ENCODE measurements around the gene MAB21L4.

MAB21L4 gene

DNA sequence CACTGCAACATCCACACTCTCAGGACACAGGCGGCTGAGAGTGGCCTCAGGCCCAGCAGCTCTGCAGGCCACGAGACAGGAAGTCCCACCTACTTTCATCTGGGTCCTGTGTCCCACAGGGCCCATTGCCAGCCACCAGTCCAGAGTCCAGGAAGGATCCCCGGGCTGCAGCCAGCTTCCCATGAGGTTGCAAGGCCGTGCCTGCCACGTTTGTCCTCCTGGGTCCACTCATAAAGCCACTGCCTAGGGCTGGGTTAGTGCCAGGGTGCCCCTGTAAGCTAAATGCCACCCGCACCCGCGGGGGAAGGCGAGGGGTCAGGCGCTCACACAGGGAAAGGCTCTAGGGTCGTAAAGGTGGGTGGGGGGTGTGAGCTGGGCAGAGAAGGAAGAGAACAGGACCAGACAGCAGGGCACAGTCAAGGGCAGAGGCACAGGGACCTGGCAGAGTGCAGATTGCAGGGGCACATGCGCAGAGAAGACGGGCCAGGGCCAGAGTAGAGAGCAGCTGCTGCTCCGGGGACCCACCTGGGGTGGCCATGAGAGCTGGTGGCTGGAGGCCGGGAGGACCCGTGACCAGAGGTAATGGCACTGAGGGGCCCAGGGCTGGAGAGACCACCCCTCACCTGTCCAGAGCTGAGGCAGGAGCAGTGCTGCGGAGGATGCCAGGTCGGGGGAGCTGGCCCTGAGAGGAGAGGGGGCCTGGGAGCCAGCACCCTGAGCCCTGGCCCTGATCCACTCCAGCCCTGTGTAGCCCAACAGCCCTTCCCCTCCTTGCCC is 19.3 kb downstream of the MAB21L4 start:
- DNase-seq, result no peak

DNA sequence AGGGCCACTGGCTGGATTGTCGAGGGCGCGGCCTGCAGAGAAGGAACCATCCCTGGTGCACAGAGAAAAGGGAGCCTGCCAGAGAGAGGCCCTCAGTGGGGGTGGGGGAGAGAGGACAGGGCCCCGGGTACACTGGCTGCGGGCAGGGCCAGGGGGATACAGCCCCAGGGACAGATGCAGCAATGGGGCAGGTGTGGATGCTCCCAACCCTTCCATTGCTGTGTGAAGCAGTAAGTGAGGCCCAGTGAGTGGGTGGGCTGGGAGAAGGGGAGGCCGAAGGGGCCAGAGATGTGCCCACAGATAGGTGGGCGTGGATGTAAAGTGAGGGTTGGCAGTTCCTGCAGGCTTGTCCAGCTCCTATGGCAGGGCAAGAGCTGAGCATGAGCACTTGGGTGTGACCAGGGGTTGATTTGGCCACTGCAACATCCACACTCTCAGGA is 19.9 kb downstream of the MAB21L4 start:
- DNase-seq, result no peak

DNA sequence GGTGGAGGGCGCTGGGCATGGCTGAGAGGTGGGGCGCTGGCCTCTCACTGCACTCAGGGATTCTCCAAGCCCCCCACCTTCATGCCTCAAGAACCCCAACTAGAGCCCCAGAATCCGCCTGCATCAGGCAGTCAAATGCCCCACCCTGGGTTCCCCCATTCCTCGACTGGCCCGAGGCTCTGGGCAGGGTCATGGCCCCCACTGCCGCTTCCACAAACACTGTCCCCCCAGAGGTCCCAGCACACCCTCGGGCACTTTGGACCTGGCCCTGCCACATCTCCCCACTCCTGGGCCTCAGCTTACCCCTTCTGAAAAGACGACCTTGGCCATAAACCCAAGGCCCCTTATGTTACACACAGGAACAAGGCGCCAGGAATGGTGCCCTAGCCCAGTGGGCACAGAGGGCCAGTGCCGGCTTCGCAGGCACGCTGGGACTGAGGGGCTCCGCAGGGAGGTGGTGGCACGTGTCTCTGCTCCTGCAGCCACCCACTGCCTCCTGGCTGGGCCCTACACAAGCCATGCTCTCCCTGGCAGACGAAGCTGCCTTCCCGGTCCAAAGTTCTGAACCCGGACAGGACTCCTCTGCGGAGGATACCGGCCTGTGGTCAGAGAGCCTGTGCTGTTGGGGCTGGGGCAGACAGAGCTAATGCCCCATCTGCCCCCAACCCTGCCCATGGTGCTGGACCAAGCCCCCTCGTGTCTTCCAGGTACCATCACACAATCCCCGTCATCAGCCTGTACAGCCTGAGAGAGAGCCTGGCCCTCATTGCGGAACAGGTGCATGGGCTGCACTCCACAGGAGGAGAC is 20.5 kb downstream of the MAB21L4 start:
- DNase-seq, result no peak

DNA sequence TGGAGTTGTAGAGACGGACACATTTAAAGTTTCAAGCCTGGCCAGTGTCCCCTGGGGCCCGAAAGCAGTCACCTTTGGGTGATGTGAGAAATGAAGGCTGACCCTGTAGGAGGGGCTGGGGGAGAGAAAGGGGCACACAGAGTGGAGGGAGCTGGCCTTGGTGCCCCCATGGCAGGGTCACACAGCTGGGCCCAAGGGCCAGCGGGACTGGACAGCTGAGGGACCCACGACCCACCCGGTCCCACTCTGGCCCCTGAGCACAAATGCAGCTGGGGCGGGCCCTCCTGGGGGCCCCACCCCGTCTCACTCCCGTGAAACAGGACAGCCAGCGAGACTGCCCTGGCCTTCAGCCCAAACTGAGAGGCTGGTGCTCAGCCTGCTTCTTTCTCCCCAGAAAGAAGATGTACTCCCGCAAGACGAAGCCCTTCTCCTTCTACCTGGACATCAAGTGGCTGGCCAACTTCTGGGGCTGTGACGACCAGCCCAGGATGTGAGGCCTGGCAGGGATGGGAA is 21.2 kb downstream of the MAB21L4 start:
- no peak for DNase-seq

DNA sequence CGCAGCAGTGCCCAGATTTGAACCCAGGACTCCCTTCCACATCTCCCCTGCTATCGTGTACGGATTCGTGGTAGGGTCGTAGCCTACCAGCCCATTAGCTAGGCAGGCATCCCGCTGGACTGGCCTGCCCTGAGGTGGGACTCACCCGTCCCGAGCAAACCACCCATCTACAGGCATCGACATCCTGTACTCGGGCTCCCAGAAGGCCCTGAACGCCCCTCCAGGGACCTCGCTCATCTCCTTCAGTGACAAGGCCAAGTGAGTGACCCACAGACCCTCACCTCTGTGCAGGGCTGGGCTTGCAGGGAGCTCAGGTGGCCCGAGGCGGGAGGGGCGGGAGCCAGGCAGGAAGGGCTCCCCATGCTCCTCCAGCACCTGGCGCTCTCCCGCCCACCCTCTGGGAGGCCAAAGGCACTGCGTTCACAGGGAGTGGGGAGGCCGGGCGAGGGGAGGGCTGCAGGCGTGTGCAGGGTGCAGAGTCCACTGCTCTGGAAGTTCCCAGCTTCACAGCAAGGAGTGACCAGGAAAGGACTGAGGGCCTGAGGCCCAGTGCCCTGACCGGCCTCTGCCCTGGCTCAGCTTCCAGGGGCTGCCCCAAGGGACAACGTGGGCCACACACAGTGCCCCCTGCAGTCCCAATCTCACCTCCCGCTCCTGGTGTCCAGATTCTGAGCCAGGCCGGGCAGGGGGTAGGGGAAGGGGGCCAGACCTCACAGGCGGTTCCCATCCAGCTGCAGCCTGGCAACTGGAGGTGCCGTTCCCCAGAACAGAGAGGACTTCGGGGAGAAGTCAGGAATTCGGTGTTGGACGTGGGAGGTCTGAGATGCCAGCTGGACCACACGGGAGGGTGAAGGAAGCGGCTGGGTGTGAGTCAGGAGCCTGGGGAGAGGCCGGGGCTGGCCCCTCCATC is 21.9 kb downstream of the MAB21L4 start:
- DNase-seq, result no peak

DNA sequence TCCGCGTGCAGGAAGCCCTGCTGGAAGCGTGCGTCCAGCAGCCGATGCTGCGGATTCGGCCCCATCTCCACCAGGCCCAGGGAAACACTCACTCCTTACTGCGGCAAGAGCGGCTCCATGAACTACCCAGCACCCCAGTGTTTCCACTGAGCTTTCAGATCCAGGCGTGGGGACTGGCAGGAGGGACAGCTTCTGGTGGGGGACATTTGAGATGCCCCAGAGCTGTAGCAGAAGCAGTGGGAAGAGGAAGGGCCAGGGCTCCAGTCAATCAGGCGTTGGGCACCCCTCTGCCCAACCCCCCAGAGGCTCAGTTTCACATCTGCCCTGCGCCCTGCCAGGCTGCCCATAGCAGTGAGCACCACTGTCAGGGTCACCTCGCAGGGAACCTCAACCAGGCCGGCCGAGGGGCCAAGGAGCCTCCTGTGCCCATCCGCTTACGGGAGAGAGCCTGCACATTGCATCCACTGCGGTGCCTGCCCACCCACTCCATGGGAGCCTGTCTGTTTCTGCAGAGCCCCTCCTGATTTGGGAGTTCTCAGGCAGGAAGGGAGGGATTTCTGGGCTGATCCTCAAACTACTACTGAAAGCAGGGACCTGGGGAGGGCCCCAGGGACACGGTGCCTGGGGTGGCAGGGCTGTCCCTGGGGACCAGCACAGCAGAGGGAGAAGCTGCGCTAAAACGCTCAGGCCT is 22.7 kb downstream of the MAB21L4 start:
- no peak for DNase-seq

DNA sequence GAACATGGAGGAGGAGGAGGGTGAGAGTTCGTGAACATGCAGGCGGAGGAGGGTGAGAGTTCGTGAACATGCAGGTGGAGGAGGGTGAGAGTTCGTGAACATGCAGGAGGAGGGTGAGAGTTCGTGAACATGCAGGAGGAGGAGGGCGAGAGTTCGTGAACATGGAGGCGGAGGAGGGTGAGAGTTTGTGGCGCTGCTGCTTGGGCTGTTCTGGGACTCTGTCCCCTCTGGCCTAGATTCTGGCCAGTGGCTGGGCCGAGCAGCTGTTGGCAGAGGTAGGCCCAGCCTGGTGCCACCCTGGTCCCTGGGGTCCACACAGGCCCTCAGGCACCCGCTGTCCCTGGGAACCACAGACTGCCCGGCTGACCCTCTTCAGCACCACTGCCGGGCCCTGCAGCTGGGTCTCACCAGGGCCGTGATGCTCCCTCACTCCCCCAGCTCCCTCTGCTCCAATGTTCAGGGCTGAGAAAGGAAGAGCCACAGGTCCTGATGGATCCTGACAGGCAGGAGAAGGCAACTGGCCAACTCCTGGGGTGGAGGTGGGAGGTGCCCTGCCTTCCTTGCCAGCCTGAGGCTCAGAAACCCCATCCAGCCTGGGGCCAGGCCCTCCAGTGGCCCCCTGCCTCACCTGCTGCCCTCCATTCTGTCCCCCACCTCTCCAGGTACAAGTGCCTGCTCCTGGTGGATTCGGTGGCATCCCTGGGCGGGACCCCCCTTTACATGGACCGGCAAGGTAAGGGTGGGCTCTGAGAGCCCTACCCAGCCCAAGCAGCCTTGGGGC is 23.4 kb downstream of the MAB21L4 start:
- no peak for DNase-seq

DNA sequence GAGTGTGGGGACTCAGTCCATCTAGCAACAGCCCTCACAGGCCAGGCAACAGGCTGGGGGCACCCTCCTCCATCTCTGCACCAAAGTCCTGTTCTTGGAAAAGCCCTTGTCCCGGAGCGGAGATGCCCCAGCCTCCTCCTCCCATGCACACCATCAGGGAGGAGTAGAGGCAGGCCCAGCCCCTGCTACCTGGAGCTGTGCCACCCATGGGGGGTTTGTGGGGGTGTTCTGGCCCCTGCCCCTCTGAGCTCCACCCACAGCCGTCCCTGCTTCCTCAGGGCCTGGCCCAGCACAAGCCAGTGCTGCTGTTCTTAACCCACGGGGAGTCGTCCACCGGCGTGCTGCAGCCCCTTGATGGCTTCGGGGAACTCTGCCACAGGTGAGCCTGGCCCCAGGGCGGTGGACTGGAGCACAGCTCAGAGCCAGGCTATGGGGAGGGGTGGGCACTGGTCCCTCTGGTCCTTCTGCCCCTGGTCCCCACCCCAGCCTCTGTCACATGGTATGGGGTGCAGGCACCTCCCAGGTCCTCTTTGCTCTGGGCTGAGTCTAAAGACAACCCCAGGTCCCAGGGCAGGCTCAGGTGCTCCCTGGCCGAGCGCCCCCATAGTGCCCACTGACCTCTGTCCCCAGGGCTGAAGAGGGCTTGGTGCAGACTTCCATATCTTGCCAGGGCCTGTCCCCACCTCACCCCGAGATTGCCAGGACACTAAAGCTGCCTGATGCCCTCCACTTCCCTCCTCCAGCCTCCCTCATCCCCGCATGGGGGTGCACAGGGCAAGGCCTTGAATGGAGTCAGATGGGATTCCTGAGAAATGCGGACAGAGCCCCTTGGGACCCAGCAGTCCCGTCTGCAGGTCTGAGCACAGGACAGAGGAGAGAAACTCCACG is 24.6 kb downstream of the MAB21L4 start:
- DNase-seq, result no peak

DNA sequence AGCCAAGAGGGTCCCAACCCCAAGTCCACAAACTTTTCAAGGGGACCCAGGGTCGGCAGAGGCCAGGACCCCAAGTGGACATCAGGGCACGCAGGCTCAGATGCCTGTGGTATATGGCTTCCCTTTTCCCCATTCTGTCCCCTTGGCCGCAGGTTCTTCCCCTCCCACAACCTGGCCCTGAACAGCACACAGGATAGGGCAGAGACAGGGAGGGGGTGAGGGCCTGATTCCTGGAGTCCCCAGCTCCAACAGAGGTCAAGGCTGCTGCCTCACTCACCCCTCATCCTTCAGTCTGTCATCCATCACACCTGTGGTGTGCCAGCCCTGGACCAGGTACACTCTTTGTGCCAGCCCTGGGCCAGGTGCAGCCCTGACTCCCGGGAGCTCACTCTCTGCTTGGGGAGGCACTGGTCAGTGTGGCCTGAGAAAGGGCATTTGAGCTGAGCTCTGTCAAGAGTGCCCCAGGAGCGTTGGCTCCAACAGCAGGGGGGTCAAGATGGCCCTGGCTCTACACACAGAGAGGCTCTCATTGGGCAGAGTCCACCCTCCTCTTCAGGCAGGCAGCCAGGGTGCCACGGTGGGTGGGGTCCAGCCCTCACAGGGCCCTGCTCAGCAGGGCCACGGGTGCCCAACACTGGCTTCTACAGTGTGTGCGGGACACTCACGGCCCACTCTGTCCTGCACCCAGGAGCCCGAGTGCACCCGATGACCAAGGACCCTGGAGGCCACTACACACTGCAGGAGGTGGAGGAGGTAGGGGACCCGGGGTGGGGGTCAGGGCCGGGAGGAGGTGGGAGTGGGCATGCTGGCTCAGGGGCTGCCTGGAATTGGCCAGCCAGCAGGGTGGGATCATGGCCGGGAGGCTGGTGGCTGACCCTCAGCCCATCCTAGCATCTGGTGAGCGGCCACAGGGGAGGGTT is 25.7 kb downstream of the MAB21L4 start:
- DNase-seq, result no peak

DNA sequence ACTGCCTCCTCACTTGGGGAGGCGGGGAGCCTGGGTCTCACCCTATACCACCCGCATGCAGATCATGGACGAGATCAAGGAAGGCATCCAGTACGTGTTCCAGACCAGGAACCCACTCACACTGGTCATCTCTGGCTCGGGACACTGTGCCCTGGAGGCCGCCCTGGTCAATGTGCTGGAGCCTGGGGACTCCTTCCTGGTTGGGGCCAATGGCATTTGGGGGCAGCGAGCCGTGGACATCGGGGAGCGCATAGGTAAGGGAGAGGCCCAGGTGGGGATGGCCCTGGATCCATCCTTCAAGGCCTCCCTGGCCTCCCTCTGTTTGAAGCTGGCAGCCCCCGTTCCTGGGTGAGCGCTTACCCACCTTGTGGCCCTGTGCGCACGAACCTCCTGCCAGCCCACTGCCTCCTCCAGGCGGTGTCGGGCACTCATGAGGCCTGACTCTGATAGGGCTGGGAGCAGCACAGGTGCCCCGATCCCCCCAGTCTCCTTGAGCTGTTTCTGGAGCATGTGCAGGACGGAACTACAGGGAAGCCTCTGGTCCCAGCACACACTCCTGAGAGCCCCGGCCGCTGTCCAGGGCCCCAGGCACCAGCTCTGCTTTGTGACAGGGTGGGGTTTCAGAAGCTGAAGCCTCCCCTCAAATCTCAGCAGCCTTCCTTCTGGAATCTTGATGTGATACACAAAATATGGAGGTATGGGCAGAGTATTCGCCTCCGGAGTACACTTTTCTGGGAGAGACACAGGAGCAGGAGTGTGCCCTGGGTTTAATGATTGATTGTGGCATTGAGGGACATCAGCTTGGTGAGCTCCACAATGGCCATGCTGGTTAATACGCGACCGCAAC is 26.6 kb downstream of the MAB21L4 start:
- DNase-seq, result no peak

DNA sequence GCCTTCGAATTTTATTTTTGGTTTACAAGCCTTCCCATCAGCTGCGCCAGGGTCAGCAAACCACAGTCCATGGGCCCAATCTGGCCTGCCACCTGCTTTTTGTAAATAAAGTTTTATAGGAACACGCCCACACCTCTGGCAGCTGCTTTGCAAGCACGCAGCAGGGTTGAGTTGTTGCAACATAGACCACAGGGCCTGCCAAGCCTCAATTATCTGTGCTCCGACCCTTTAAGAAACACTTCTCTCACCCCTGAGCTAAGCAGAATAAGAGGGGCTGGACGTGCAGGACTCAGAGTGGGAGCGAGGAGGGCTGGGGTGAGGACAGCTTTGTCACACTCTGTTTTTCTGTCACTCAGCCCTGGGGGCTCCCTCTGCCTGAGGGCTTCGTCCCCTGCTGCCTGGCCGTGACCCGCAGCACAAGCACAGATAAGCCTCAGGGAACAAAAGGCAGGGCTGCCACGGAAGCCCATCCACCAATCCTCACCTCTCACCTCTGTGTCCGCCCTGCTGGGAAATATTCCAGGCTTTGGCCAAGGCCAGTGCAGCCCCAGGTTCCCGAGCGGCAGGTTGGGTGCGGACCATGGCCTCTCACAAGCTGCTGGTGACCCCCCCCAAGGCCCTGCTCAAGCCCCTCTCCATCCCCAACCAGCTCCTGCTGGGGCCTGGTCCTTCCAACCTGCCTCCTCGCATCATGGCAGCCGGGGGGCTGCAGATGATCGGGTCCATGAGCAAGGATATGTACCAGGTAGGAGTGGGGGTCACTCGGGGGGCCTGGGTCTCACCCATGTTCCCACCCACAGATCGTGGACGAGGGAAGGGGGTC is 27.5 kb downstream of the MAB21L4 start, which contains the start of gene AGXT:
Gene AGXT (plus strand): TSS at position 539 of the 823 bp plus-strand sequence. CDS start 42 bp downstream, at position 581.
- no peak for DNase-seq

DNA sequence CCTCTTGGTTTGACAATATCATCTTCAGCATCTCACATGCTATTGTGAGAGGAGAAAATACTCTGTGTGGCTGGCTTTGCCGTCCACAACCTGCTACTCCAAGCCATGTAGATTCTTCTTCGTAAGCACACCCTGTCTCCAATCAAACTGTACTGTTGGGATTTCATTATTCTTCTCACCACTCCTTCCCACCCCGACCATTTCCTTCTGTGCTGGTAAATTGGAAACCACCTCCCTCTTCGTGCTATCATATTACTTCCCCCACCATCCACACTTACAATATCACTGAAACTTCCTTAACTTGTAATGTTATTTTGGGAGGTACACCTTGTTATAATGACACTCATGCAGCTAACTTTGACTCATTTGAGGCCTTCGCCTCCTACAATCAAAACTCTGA is 30.6 kb downstream of the MAB21L4 start:
- DNase-seq, result no peak

DNA sequence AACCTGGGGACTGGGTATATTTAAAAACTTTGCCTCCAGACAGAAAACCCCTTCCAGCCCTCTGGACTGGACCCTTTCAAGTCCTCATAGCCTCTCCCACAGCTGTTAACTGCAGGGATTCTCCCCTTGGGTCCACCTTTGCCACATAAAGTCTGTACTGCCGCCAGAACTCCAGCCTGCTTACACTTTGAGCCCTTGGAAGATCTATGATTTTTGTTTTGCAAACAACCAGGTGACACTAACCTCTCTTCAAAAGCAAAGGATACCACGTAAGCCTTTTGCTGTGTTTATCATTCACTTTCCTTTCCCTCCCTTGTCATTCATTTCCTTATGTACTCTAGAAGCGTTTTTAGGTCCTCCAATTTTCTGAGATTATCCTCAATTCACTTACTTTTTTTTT is 31.5 kb downstream of the MAB21L4 start:
- no peak for DNase-seq

DNA sequence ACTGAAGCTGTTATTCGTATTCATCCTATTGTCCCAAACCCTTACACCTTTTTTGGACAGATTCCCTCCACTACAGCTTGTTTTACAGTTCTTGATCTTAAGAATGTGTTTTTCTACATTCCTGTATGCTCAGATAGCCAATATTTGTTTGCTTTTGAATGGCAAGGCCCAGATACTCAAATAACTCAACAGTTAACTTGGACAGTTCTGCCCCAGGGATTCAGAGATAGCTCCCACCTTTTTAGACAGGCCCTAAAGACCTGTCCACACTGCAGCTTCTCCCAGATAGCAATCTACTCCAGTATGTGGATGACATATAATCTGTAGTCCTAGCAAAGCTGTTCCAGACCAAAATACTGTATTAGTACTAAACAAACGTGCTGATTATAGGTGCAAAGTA is 34.4 kb downstream of the MAB21L4 start:
- no peak for DNase-seq

DNA sequence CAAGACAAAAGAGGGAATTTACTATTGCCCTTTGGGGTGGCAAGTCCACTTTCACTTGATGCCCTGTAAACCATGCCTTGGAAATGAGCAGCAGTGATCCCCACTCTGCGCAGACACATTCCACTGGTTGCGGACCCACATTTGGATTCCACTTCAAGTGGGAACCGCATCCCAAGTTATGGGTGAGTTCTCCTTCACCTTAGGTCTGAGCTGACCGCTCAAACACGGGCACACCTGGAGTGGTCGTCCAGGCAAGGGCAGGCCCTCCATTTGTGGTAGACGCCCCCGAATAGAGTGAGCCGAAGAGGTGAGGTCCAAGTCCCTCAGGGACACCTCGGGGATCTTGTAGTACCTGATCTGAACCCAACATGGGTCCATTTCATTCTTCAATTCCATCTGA is 37.1 kb downstream of the MAB21L4 start:
- DNase-seq, result no peak

DNA sequence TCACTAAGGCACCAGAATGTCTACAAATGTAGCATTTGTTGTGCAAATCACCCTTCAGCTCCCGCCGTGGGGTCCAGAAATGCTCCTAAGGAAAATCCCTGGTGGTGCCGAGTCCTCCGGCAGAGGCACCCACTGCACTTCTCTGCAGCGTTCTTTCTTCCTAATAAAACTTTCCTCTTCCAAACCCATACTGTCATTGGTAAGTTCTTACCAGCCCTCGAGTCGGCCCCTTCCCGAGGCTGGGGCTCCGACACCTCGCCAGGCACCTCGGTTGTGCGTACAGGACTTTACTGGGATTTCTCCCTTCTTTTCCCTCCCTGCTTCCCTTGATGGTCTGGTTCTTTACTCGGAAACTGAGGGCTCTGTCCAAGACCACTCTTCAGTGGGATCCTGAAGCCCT is 37.6 kb downstream of the MAB21L4 start:
- no peak for DNase-seq
